ENCODE measurements around the gene RPS6KA2.
"Not testable (repeated sequence)": the region's sequence is repeated elsewhere in the genome, so short reads cannot be mapped to it uniquely, and the experiment has no call there.

GRCh38 chr6:166387098-166387497 is 240.0 kb downstream of the RPS6KA2 start:
- TF ChIP-seq EZH2 (IDR thresholded peaks at IDR 0.05; ENCODE audit: borderline replicate concordance, insufficient read depth, low read depth, low read length, poor library complexity, severe bottlenecking); CTCF (IDR thresholded peaks at IDR 0.05): not testable (repeated sequence)

Measured in B cell (primary cell).